ENCODE data around the gene TRUB1.

GRCh38 chr10:114911052-114911711 is 26.8 kb upstream of the TRUB1 start:
- TF ChIP-seq CTCF (conservative IDR thresholded peaks at IDR 0.05 in 1 of 2, IDR thresholded peaks at IDR 0.05 in 1 of 2; ENCODE audit: extremely low read depth in 1 of 2, insufficient read depth in 1 of 2, low read depth in 1 of 2, low read length in 2 of 2) (no peak), EZH2 (IDR thresholded peaks at IDR 0.05; ENCODE audit: borderline replicate concordance, low read length) (no peak)
